K562 (cell line): ENCODE measurements around the gene MAMDC2. TPM values are rescaled to one million over a fixed set of nuclear protein-coding genes. Genes with fewer than 3 reads are reported as not detected.

Experiments used
- CHCHD3 ChIP-seq: fragments of 250-450 bp; sonication (Bioruptor Pico); IDR thresholded peaks from 2 replicates; pipeline ENCODE4 v2.1.2; 2022; ENCODE audit warnings: mild to moderate bottlenecking
- CREB3L1 ChIP-seq: fragments of 450-650 bp; IDR thresholded peaks from 2 replicates; pipeline ENCODE4 v1.6.1; 2014; ENCODE audit warnings: low read depth, mild to moderate bottlenecking, moderate library complexity, borderline replicate concordance
- DLX4 ChIP-seq: fragments of 250-450 bp; sonication (Bioruptor Pico); IDR thresholded peaks from 2 replicates; pipeline ENCODE4 v1.6.1; 2021; ENCODE audit warnings: mild to moderate bottlenecking
- ETV1 ChIP-seq: fragments of 450-650 bp; conservative IDR thresholded peaks from 2 replicates; pipeline ENCODE4 v1.6.1; 2016; ENCODE audit warnings: missing genetic modification characterization, control low read depth, low read depth, missing compliant biosample characterization
- IRF2 ChIP-seq: sonication (generic); formaldehyde crosslinking; IDR thresholded peaks from 2 replicates; pipeline ENCODE4 v1.8.1; 2022; ENCODE audit warnings: mild to moderate bottlenecking, missing genetic modification reagents
- KLF1 ChIP-seq: fragments of 450-650 bp; IDR thresholded peaks from 2 replicates; pipeline ENCODE4 v1.6.1; 2016; ENCODE audit warnings: missing genetic modification characterization, missing compliant biosample characterization
- SMARCA4 ChIP-seq: fragments of 450-650 bp; IDR thresholded peaks from 2 replicates; pipeline ENCODE4 v1.6.1; 2016
- SREBF1 ChIP-seq: fragments of 150-350 bp; IDR thresholded peaks from 2 replicates; pipeline ENCODE4 v1.6.1; 2014; ENCODE audit warnings: antibody characterized with exemption, low read depth, low read length, borderline replicate concordance
- SRF ChIP-seq, 2 experiments: fragments of 250-450, 450-650 bp in 1 of 2; sonication (Bioruptor Pico) in 1 of 2; sonication (generic) in 1 of 2; formaldehyde crosslinking; IDR thresholded peaks; 2 replicates each; pipeline versions ENCODE4 v1.5.0 to v1.5.1; 2020 to 2022; ENCODE audit warnings: mild to moderate bottlenecking in 1 of 2, missing genetic modification reagents in 1 of 2
- STAT6 ChIP-seq: sonication (generic); formaldehyde crosslinking; IDR thresholded peaks from 2 replicates; pipeline ENCODE4 v1.8.1; 2023; ENCODE audit warnings: mild to moderate bottlenecking, missing genetic modification reagents
- SUPT5H ChIP-seq: fragments of 450-650 bp; IDR thresholded peaks from 2 replicates; pipeline ENCODE4 v1.6.1; 2016
- TAL1 ChIP-seq: fragments of 450-650 bp; IDR thresholded peaks from 2 replicates; pipeline ENCODE4 v1.6.1; 2016; ENCODE audit warnings: mild to moderate bottlenecking
- TCF3 ChIP-seq: sonication (generic); formaldehyde crosslinking; IDR thresholded peaks from 2 replicates; pipeline ENCODE4 v1.4.0; 2020; ENCODE audit warnings: mild to moderate bottlenecking, missing genetic modification reagents
- TOE1 ChIP-seq, 2 experiments: fragments of 450-650 bp in 1 of 2; sonication (generic) in 1 of 2; formaldehyde crosslinking in 1 of 2; IDR thresholded peaks; 2 replicates each; pipeline versions ENCODE4 v1.7.1 to v1.8.0; 2016 to 2022; ENCODE audit warnings: borderline replicate concordance in 2 of 2, mild to moderate bottlenecking in 2 of 2, antibody characterized with exemption in 1 of 2, inconsistent platforms in 1 of 2, low read depth in 1 of 2, missing genetic modification reagents in 1 of 2, moderate library complexity in 1 of 2
- ZKSCAN1 ChIP-seq: fragments of 150-350 bp; IDR thresholded peaks from 2 replicates; pipeline ENCODE4 v1.6.1; 2016; ENCODE audit warnings: low read depth, low read length
- ZNF395 ChIP-seq: fragments of 200-800 bp; sonication (Bioruptor generic); IDR thresholded peaks from 2 replicates; pipeline ENCODE4 v1.6.1; 2017; ENCODE audit warnings: missing genetic modification characterization, missing compliant biosample characterization
- ZNF561 ChIP-seq: fragments of 450-650 bp; formaldehyde crosslinking; conservative IDR thresholded peaks from 2 replicates; pipeline ENCODE4 v1.4.0; 2020; ENCODE audit warnings: mild to moderate bottlenecking, moderate library complexity
- ZNF75A ChIP-seq: fragments of 450-650 bp; formaldehyde crosslinking; IDR thresholded peaks from 2 replicates; pipeline ENCODE4 v1.4.0; 2020; ENCODE audit warnings: mild to moderate bottlenecking
- polyA plus RNA-seq, 8 experiments: library from polyadenylated mRNA; depleted of rRNA in 4 of 8; stranded (reverse) in 5 of 8; unstranded in 3 of 8; fragments of >200 nt; fragmentation: Nextera tagmentation in 2 of 8; fragmentation: Illumina TruSeq in 1 of 8; extraction: Ambion mirVana in 2 of 8; extraction: Trizol in 1 of 8; gene quantifications; 2 replicates each; pipeline versions ENCODE4 v1.2.1 to v1.2.3, GENCODE V29; 2011 to 2014; ENCODE audit warnings: inconsistent platforms in 1 of 8, missing spikeins in 1 of 8
- total RNA-seq, 7 experiments: library from RNA; depleted of rRNA in 6 of 7; stranded (reverse); fragments of >200 nt in 6 of 7; fragmentation: Illumina TruSeq in 2 of 7; extraction: Trizol in 2 of 7; gene quantifications; 2 replicates each; pipeline versions ENCODE4 v1.2.1 to v1.2.3, GENCODE V29; 2011 to 2021; ENCODE audit warnings: low replicate concordance in 1 of 7
- TF ChIP-seq, protein P1 (sequence below): sonication (generic); formaldehyde crosslinking; IDR thresholded peaks from 2 replicates; pipeline ENCODE4 v1.8.1; 2022; ENCODE audit warnings: missing genetic modification reagents
- TF ChIP-seq, protein P2 (sequence below): fragments of 250-450 bp; sonication (Bioruptor Pico); IDR thresholded peaks from 2 replicates; pipeline ENCODE4 v1.9.0; 2021; ENCODE audit warnings: mild to moderate bottlenecking

The MAMDC2 gene
- total and polyA plus RNA-seq, 9 of the 15 experiments (the other 6 are each of a cell fraction or from before 2014, with no cell fraction given), result 0.01 to 0.03 TPM; not detected in 7

- TF ChIP-seq IRF2 (CRISPR knock-in tag), result no peak
- no peak for TF ChIP-seq SRF (CRISPR knock-in tag; IDR thresholded peaks at IDR 0.05)
- TF ChIP-seq KLF1 (tag), result no peak
- TF ChIP-seq, protein P1, sequence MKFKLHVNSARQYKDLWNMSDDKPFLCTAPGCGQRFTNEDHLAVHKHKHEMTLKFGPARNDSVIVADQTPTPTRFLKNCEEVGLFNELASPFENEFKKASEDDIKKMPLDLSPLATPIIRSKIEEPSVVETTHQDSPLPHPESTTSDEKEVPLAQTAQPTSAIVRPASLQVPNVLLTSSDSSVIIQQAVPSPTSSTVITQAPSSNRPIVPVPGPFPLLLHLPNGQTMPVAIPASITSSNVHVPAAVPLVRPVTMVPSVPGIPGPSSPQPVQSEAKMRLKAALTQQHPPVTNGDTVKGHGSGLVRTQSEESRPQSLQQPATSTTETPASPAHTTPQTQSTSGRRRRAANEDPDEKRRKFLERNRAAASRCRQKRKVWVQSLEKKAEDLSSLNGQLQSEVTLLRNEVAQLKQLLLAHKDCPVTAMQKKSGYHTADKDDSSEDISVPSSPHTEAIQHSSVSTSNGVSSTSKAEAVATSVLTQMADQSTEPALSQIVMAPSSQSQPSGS (CRISPR knock-in tag), result no peak
- peak; percentile 80; the same call in 1 of the 2 replicates for TF ChIP-seq CREB3L1
- TF ChIP-seq TOE1 (IDR thresholded peaks at IDR 0.05; ENCODE audit: borderline replicate concordance), result 0 out of 2 replicates have a peak, but pooled peaks have one; percentile 37
- no peak for TF ChIP-seq TOE1 (CRISPR knock-in tag; IDR thresholded peaks at IDR 0.05; ENCODE audit: borderline replicate concordance, low read depth)
- TF ChIP-seq ZNF395 (CRISPR knock-in tag), result peak; percentile 58; the same call in 1 of the 2 replicates
- TF ChIP-seq SREBF1, result no peak
- TF ChIP-seq TCF3, result no peak
- TF ChIP-seq, protein P2, sequence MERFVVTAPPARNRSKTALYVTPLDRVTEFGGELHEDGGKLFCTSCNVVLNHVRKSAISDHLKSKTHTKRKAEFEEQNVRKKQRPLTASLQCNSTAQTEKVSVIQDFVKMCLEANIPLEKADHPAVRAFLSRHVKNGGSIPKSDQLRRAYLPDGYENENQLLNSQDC (CRISPR knock-in tag), result no peak
- TF ChIP-seq TAL1, result no peak
- TF ChIP-seq DLX4 (CRISPR knock-in tag), result no peak
- no peak for TF ChIP-seq CHCHD3 (CRISPR knock-in tag)
- TF ChIP-seq ETV1 (tag), result peak; percentile 67
- 0 out of 2 replicates have a peak, but pooled peaks have one; percentile 16 for TF ChIP-seq SMARCA4
- TF ChIP-seq ZNF75A, result no peak
- no peak for TF ChIP-seq ZNF561 (CRISPR knock-in tag)
- TF ChIP-seq ZKSCAN1, result no peak
- TF ChIP-seq SUPT5H, result peak; percentile 90
- no peak for TF ChIP-seq STAT6 (CRISPR knock-in tag)
These were observed 215.3 kb downstream of the MAMDC2 start, which contains the start of gene SMC5 (continued) for GRCh38 chr9:70258692-70259511.
